DOHH2 (cell line): ENCODE data around the gene TMCC3.

Experiments
- EZH2phosphoT487 ChIP-seq: fragments of 200-600 bp; sonication (generic); IDR thresholded peaks from 2 replicates; pipeline ENCODE4 v1.6.1; 2017; ENCODE audit warnings: borderline replicate concordance, mild to moderate bottlenecking, antibody characterized with exemption, low read length, moderate library complexity, mixed read lengths
- TF ChIP-seq, protein P1 (sequence below): fragments of 200-600 bp; sonication (generic); IDR thresholded peaks from one replicate; pipeline ENCODE4 v1.5.1; 2014; ENCODE audit warnings: antibody characterized with exemption, mild to moderate bottlenecking, low read depth, low read length; ENCODE audit not compliant: poor library complexity, severe bottlenecking

DNA sequence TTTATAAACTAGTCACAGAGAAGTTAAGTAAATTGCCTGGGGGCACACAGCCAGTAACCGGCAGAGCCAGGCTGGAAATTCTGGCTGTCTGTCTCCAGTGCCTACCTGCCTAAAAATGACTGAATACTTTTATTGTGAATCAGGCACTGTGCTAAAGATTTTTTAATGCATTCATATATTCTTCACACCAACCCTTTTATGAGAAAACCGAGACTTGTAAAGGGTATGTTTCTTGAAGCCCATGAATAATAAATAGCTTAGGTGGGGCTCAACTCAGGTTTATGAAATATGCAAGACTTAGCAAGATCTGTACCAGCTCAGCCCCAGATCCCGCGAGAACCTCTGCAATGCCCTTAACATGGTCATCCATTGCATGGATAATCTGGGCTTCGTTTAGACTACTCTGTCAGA, 60.8 kb downstream of the TMCC3 start:
- TF ChIP-seq EZH2phosphoT487, result no peak
- TF ChIP-seq, protein P1, sequence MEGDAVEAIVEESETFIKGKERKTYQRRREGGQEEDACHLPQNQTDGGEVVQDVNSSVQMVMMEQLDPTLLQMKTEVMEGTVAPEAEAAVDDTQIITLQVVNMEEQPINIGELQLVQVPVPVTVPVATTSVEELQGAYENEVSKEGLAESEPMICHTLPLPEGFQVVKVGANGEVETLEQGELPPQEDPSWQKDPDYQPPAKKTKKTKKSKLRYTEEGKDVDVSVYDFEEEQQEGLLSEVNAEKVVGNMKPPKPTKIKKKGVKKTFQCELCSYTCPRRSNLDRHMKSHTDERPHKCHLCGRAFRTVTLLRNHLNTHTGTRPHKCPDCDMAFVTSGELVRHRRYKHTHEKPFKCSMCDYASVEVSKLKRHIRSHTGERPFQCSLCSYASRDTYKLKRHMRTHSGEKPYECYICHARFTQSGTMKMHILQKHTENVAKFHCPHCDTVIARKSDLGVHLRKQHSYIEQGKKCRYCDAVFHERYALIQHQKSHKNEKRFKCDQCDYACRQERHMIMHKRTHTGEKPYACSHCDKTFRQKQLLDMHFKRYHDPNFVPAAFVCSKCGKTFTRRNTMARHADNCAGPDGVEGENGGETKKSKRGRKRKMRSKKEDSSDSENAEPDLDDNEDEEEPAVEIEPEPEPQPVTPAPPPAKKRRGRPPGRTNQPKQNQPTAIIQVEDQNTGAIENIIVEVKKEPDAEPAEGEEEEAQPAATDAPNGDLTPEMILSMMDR, result no peak
